ENCODE data around the gene TBX2.

Gene TBX2

GRCh38 chr17:61416540-61417363 is 17.1 kb downstream of the TBX2 start (continued):
- no peak for TF ChIP-seq ZBTB11 (tag by site-specific recombination; conservative IDR thresholded peaks at IDR 0.05; ENCODE audit: low read depth)
- peak; percentile 33; the same call in 1 of the 2 replicates for TF ChIP-seq KLF17 (tag by site-specific recombination; IDR thresholded peaks at IDR 0.05)
- TF ChIP-seq ATF2 (tag by site-specific recombination; IDR thresholded peaks at IDR 0.05; ENCODE audit: low read depth), result no peak
- TF ChIP-seq KLF9 (tag by site-specific recombination; IDR thresholded peaks at IDR 0.05; ENCODE audit: low read depth), result 0 out of 2 replicates have a peak, but pooled peaks have one; percentile 13
- TF ChIP-seq ZNF488 (tag by site-specific recombination; IDR thresholded peaks at IDR 0.05), result no peak
- TF ChIP-seq ZNF140 (tag by site-specific recombination; IDR thresholded peaks at IDR 0.05), result no peak
- no peak for TF ChIP-seq ZNF600 (tag by site-specific recombination; IDR thresholded peaks at IDR 0.05)
- TF ChIP-seq ZBTB44 (tag by site-specific recombination; IDR thresholded peaks at IDR 0.05), result no peak
- no peak for TF ChIP-seq GLI2 (tag by site-specific recombination; IDR thresholded peaks at IDR 0.05; ENCODE audit: borderline replicate concordance, low read depth)
- no peak for TF ChIP-seq ZBTB49 (tag by site-specific recombination; IDR thresholded peaks at IDR 0.05; ENCODE audit: low read depth)
- TF ChIP-seq ZSCAN16 (tag by site-specific recombination; IDR thresholded peaks at IDR 0.05), result no peak
- TF ChIP-seq ZNF501 (tag by site-specific recombination; IDR thresholded peaks at IDR 0.05), result 0 out of 2 replicates have a peak, but pooled peaks have one; percentile 20
- TF ChIP-seq PBX3 (CRISPR knock-in tag; IDR thresholded peaks at IDR 0.05), result 0 out of 2 replicates have a peak, but pooled peaks have one; percentile 23
- no peak for TF ChIP-seq PRDM6 (tag by site-specific recombination; IDR thresholded peaks at IDR 0.05)
- TF ChIP-seq YY1 (tag by site-specific recombination; IDR thresholded peaks at IDR 0.05), result no peak
- TF ChIP-seq HIC1 (tag by site-specific recombination; IDR thresholded peaks at IDR 0.05), result no peak
- TF ChIP-seq ZNF692 (tag by site-specific recombination; IDR thresholded peaks at IDR 0.05), result no peak
- TF ChIP-seq ZNF24 (tag by site-specific recombination; IDR thresholded peaks at IDR 0.05), result no peak
- TF ChIP-seq SP3 (tag by site-specific recombination; IDR thresholded peaks at IDR 0.05), result peak; percentile 38
